Vagina (tissue), 2 donors: ENCODE measurements around the gene SAMD9.

Experiments used
- CTCF ChIP-seq, 3 experiments: fragments of 450-650 bp in 2 of 3; fragments of 200-600 bp in 1 of 3; sonication (generic) in 1 of 3; IDR thresholded peaks; one replicate each; pipeline ENCODE4 v1.5.1; 2017 to 2019; ENCODE audit warnings: antibody characterized with exemption in 3 of 3, mild to moderate bottlenecking in 2 of 3, moderate library complexity in 2 of 3
- POLR2AphosphoS5 ChIP-seq, 2 donors: sonication (generic); formaldehyde crosslinking; IDR thresholded peaks; one replicate each; pipeline ENCODE4 v1.9.0; 2017; ENCODE audit warnings: antibody characterized with exemption in 2 of 2, mild to moderate bottlenecking in 2 of 2, low read depth in 1 of 2; ENCODE audit not compliant: insufficient read depth in 1 of 2

- no peak for TF ChIP-seq CTCF (IDR thresholded peaks at IDR 0.05)
- TF ChIP-seq POLR2AphosphoS5 (IDR thresholded peaks at IDR 0.05; ENCODE audit: insufficient read depth in 1 of 2, low read depth in 1 of 2), result no peak
Measured at GRCh38 chr7:93060865-93061264, 56.9 kb downstream of the SAMD9 start.
